Fibroblast of skin of abdomen (primary cell): ENCODE results near the gene RNF146.

ENCODE experiments used
- DNase-seq: peaks from one replicate; pipeline ENCODE4 v3.0.0-alpha.2; 2013

Gene RNF146

GRCh38 chr6:127288705-127289104 lies 22.0 kb downstream of the RNF146 start:
- peak; percentile 6 for DNase-seq

GRCh38 chr6:127289934-127290333 lies 23.3 kb downstream of the RNF146 start:
- no peak for DNase-seq

- DNase-seq, result no peak
Measured at GRCh38 chr6:127290391-127291265, 24.0 kb downstream of the RNF146 start.

GRCh38 chr6:127291495-127291894 lies 24.8 kb downstream of the RNF146 start:
- DNase-seq, result no peak

- no peak for DNase-seq
Measured at GRCh38 chr6:127297502-127298070, 30.9 kb downstream of the RNF146 start.

GRCh38 chr6:127298475-127298874 lies 31.8 kb downstream of the RNF146 start:
- no peak for DNase-seq

GRCh38 chr6:127299522-127300240 lies 33.0 kb downstream of the RNF146 start:
- DNase-seq, result no peak

- DNase-seq, result peak; percentile 90
Measured at GRCh38 chr6:127300411-127300810, 33.7 kb downstream of the RNF146 start.

- peak; percentile 40 for DNase-seq
Measured at GRCh38 chr6:127301199-127301700, 34.6 kb downstream of the RNF146 start.

- peak; percentile 43 for DNase-seq
Measured at GRCh38 chr6:127302728-127303660, 36.3 kb downstream of the RNF146 start.

- DNase-seq, result no peak
Measured at GRCh38 chr6:127303917-127304316, 37.3 kb downstream of the RNF146 start.

- DNase-seq, result no peak
Measured at GRCh38 chr6:127305741-127306140, 39.1 kb downstream of the RNF146 start.

GRCh38 chr6:127317388-127318128 lies 50.9 kb downstream of the RNF146 start:
- no peak for DNase-seq

GRCh38 chr6:127319686-127320085 lies 53.0 kb downstream of the RNF146 start:
- DNase-seq, result no peak

GRCh38 chr6:127328043-127328609 lies 61.5 kb downstream of the RNF146 start:
- peak; percentile 71 for DNase-seq

- DNase-seq, result peak; percentile 34
Measured at GRCh38 chr6:127331256-127331655, 64.6 kb downstream of the RNF146 start.

- no peak for DNase-seq
Measured at GRCh38 chr6:127332383-127332961, 65.8 kb downstream of the RNF146 start.
